Skin epidermis (tissue), 12 donors: ENCODE results near the gene C4BPA.

Source experiments
- H3K27ac ChIP-seq, 21 experiments: fragments of 200-600 bp; sonication (generic) in 11 of 21; one replicate each; pipeline ENCODE4 v1.5.0; 2020; ENCODE audit warnings: mild to moderate bottlenecking in 3 of 21, inconsistent platforms in 2 of 21, moderate library complexity in 2 of 21
- H3K4me3 ChIP-seq, 7 experiments: fragments of 200-600 bp; sonication (generic) in 2 of 7; one replicate each; pipeline ENCODE4 v1.5.0; 2020; ENCODE audit warnings: inconsistent platforms in 2 of 7, mild to moderate bottlenecking in 2 of 7, moderate library complexity in 1 of 7

The C4BPA gene

DNA sequence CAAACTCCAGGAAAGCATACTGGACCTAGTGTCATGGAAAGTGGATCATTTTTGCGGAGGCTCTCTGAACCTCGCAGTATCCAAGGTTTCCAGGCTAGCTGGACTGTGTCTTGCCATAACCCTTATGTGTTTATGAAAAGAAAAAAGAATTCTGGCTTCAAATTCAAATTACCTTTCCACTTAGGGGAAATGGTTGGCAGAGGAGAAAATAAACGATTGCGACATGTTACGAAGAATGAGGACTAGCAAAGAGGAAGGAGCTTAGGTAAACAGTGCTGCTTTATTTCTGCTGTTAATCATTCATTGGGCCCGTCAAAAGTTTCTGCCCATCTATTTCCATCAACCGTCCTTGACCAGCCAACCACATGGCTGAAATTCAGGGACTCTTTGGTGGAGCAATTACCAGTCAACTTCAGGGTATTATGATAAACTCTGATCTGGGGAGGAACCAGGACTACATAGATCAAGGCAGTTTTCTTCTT lies at the start of gene C4BPA:
Gene C4BPA (plus strand): TSS at position 342 of the 482 bp plus-strand sequence. CDS start 8,793 bp downstream, outside the sequence.
- no peak within 1 kb of the TSS for H3K27ac ChIP-seq
- H3K4me3 ChIP-seq, result no peak within 1 kb of the TSS

DNA sequence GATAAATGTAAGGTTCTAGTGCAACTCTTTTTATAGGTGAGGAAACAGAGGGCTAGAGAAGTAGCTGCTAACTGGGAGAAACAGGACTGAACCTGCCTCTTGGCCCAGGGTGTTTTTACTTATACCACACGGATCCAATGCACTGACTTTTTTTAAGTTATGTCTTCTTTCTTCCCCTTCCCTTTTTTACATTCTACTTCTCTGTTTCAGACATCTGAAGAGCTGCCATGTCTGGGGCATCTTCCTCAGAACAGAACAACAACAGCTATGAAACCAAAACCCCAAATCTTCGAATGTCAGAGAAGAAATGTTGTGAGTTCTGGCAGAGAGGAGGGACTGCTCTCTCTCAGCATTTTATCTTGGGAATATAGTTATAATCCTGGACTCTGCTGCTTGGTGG lies 49.5 kb upstream of the C4BPA start:
- Histone ChIP-seq H3K27ac (peak overlapping the region in 11 of 21 experiments; percentile 3 to 94 (median 49)), H3K4me3 (no peak overlapping the region)

GRCh38 chr1:207055386-207056001 lies 48.5 kb upstream of the C4BPA start:
- Histone ChIP-seq H3K27ac (peak overlapping the region in 3 of 21 experiments; percentile 7 to 49 (median 8)), H3K4me3 (no peak overlapping the region)

DNA sequence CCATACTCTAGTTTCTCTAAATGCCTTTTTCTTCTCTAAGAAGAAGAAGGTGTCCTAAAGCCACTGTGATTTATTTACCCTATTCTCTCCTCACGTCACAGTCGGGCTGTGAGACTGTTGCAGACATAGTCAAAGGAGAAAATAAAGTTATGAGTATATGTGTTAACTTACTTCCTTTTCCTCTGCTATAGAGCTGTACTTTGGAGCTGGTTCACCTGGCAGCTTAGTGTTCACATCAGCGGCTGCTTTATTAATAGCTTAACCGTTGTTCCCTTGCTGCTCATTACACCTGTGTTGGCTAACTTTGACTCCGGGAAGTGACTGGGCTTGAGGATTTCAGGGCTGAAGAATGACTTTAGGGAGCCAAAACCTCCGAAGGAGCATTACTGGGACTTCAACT lies 47.4 kb upstream of the C4BPA start:
- H3K27ac ChIP-seq, result no peak overlapping the region
- no peak overlapping the region for H3K4me3 ChIP-seq

- no peak overlapping the region for H3K27ac ChIP-seq
Measured at GRCh38 chr1:207058252-207058651, 45.8 kb upstream of the C4BPA start.

DNA sequence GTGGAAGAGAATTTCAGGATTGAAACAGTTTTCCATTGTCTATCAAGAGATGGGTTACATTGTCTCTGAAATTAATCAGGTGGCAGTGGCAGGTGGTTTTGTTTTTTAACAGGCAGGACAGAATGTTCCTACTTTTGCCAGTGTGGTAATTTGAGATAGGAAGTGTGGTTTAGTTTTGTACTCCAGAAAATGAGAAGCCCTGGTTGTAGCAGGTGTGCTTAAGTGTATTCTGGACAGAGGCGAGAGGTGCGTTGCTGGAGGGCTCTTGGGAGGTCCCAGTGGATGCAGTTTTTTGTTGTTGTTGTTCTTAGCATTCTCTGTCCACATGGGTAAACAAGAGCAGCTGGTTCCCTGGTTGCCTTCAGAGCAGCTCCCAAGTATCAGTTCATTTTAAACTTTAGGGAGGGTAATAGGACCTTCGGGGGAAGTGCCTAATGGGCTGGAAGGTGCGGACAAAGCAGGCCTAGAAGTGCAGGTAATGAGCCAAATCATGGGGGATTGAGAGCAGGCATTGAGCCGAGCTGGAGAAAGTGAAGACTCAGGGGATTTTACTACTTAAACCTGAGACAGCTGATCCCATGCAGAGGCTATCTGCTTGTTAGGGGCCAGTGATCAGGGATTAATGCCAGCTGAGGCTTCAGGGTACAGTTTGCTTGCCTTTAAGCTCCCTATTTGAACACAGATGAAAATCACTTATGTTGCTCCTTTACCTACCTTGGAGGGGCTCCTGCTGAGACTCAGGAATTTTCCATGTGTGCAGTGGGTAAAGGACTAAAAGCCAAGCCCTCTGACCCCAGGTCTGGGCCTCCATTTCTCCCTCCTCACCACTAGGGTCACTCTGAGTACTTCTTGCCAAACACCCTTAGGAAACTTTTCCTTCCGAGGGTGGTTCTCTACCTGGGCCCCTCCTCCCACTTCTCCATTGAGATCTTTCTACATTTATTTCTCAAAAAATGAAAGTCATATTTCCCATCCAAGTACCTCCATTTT lies 44.9 kb upstream of the C4BPA start:
- Histone ChIP-seq H3K4me3 (no peak overlapping the region), H3K27ac (no peak overlapping the region)

More at GRCh38 chr1:207058252-207058651, 45.8 kb upstream of the C4BPA start:
- no peak overlapping the region for H3K4me3 ChIP-seq

GRCh38 chr1:207059881-207060280 lies 44.2 kb upstream of the C4BPA start:
- Histone ChIP-seq H3K4me3 (no peak overlapping the region), H3K27ac (no peak overlapping the region)

- Histone ChIP-seq H3K27ac (no peak overlapping the region), H3K4me3 (no peak overlapping the region)
Measured at GRCh38 chr1:207060596-207060995, 43.4 kb upstream of the C4BPA start.

DNA sequence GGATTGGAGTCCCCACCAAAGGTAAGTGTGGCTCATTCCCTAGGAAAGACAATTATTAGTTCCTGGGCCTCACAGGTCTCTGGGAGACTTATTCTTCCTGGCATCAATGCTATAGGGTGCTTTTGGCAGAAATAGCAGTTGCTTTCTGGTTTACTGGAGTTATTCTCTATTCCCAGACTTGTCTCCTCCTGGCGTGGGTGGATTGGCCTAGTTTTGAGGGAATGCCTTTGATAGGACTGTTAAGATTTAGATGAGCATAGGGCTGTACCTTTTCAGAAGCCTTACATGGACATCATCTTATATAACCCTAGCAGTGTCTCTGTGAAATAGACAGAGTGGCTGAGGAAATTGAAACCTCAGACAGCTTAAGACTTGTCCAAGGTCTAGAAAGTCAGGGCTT lies 42.0 kb upstream of the C4BPA start:
- H3K4me3 ChIP-seq, result no peak overlapping the region
- H3K27ac ChIP-seq, result no peak overlapping the region

DNA sequence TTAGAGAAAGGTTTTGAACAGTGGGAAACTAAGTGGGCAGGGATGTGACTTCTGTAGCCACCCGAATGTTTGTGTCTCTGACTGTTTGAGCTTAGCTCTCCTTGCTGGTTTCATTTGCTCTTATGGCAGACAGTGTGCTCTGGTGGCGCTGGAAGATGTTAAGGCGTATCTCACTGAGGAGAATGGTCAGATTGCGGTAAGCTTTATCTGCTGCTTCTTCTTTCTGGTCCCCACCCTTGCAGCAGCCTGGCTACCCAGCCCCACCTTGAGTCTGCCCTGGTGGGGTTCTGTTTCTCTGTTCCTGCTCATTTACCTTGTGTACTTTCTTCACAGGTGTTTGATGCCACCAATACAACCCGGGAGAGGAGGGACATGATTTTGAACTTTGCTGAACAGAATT lies 41.0 kb upstream of the C4BPA start:
- Histone ChIP-seq H3K27ac (peak overlapping the region in 2 of 21 experiments; percentile 27 to 40), H3K4me3 (no peak overlapping the region)

GRCh38 chr1:207064561-207064960 lies 39.5 kb upstream of the C4BPA start:
- Histone ChIP-seq H3K4me3 (no peak overlapping the region), H3K27ac (no peak overlapping the region)

GRCh38 chr1:207067185-207067584 lies 36.8 kb upstream of the C4BPA start:
- Histone ChIP-seq H3K27ac (no peak overlapping the region), H3K4me3 (no peak overlapping the region)

GRCh38 chr1:207067665-207068064 lies 36.4 kb upstream of the C4BPA start:
- Histone ChIP-seq H3K27ac (no peak overlapping the region), H3K4me3 (no peak overlapping the region)

- no peak overlapping the region for H3K4me3 ChIP-seq
Measured at GRCh38 chr1:207069061-207069460, 35.0 kb upstream of the C4BPA start.

DNA sequence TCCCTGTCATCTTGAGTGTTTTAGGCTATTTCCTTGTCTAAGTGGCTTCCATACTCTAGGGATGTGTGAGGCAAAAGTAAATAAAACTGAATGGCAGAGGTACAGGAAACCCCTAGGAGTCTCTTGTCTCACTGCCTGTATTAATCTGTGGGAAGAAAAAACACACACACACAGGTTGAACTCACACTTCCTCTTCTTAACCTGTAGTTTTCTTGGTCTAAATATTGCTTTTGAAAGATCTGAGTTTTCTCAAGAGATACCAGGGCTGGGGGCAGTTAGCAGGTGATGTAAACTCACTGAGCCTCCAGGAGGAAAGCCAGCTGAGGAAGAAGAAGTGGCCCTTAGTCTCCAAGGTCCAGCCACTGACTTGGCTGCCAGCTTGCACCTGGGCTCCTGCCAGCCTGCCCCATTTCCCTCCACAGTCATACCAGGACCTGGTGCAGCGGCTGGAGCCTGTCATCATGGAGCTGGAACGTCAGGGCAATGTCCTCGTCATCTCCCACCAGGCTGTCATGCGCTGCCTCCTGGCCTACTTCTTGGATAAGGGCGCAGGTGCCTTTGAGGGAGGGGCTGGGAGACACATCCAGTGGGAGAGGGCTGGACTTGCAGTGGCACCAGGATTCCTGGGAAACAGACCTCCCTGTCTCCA lies 34.1 kb upstream of the C4BPA start:
- no peak overlapping the region for H3K4me3 ChIP-seq
- no peak overlapping the region for H3K27ac ChIP-seq

More at GRCh38 chr1:207069061-207069460, 35.0 kb upstream of the C4BPA start:
- H3K27ac ChIP-seq, result no peak overlapping the region

- Histone ChIP-seq H3K4me3 (no peak overlapping the region), H3K27ac (no peak overlapping the region)
Measured at GRCh38 chr1:207070811-207071210, 33.2 kb upstream of the C4BPA start.

DNA sequence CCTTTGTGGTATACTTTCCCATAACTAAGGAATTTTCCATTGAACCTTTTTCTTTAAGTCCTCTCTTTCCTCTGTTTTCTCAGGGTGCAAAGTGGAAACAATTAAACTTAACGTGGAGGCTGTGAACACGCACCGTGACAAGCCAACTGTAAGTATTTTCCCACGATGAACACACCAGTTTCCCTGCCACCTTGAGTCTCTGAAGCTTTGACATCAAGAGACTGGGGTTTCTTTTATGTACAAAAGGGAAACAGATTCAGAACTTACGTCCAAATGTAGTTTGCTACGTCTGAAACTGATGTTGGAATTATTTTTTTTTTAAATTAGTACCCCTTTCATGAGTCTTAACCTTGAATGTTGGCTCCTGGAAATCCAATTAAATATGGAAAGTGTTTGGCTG lies 32.6 kb upstream of the C4BPA start:
- no peak overlapping the region for H3K4me3 ChIP-seq
- no peak overlapping the region for H3K27ac ChIP-seq

GRCh38 chr1:207072233-207072632 lies 31.8 kb upstream of the C4BPA start:
- Histone ChIP-seq H3K4me3 (no peak overlapping the region), H3K27ac (peak overlapping the region in 1 of 21 experiments; percentile 16)

GRCh38 chr1:207073906-207074820 lies 29.9 kb upstream of the C4BPA start:
- H3K4me3 ChIP-seq, result no peak overlapping the region
- peak overlapping the region in 11 of 21 experiments; percentile 6 to 58 (median 53) for H3K27ac ChIP-seq
